IPS DF 6.9 (cell line): ENCODE measurements around the gene ING1.

Experiments
- DNase-seq: peaks from one replicate; pipeline ENCODE4 v3.0.0-alpha.2; 2013; ENCODE audit warnings: low read depth, low spot score
- H3K27ac ChIP-seq: one replicate; pipeline ENCODE4 v1.5.1; 2013; ENCODE audit warnings: low read length, control low read depth
- H3K27me3 ChIP-seq: 2 replicates; pipeline ENCODE4 v1.6.1; 2013; ENCODE audit warnings: mild to moderate bottlenecking, low read length; ENCODE audit not compliant: control insufficient read depth, insufficient read depth
- H3K36me3 ChIP-seq: 2 replicates; pipeline ENCODE4 v1.6.1; 2013; ENCODE audit warnings: low read length; ENCODE audit not compliant: control insufficient read depth, insufficient read depth
- H3K4me1 ChIP-seq: 2 replicates; pipeline ENCODE4 v1.6.1; 2013; ENCODE audit warnings: low read length; ENCODE audit not compliant: control insufficient read depth, insufficient read depth
- H3K4me3 ChIP-seq: 2 replicates; pipeline ENCODE4 v1.5.1; 2013; ENCODE audit warnings: mild to moderate bottlenecking, low read length
- H3K9me3 ChIP-seq: 2 replicates; pipeline ENCODE4 v1.6.1; 2013; ENCODE audit warnings: low read length, inconsistent platforms; ENCODE audit not compliant: control insufficient read depth, insufficient read depth
- WGBS: extraction: QIAGEN DNeasy Blood & Tissue Kit; methylation state at CpG from one replicate; pipeline ENCODE4 v1.1.7; 2013; ENCODE audit warnings: mixed read lengths, missing lambda C conversion rate; ENCODE audit not compliant: insufficient read length, insufficient coverage; 5-methylcytosine and 5-hydroxymethylcytosine counted together

ING1 gene

GRCh38 chr13:110771194-110771593 lies 57.7 kb downstream of the ING1 start:
- WGBS, result no CpG with 5 or more reads among the region's 9 CpGs
- no peak overlapping the region for H3K4me3 ChIP-seq

GRCh38 chr13:110772091-110772984 lies 58.8 kb downstream of the ING1 start:
- Histone ChIP-seq H3K27me3 (no peaks in the 10 kb centered on the region), H3K9me3 (no peaks in the 10 kb centered on the region), H3K36me3 (no peaks in the 10 kb centered on the region), H3K4me3 (no peak overlapping the region), H3K4me1 (0 out of 2 replicates have a peak, but pooled peaks cover 1% of the 10 kb centered on the region), H3K27ac (no peak overlapping the region)
- no CpG with 5 or more reads among the region's 13 CpGs for WGBS
- no peak for DNase-seq

More at GRCh38 chr13:110771194-110771593, 57.7 kb downstream of the ING1 start:
- no peaks in the 10 kb centered on the region for H3K36me3 ChIP-seq
- no peak overlapping the region for H3K27ac ChIP-seq
- H3K27me3 ChIP-seq, result no peaks in the 10 kb centered on the region
- DNase-seq, result no peak
- H3K4me1 ChIP-seq, result 0 out of 2 replicates have a peak, but pooled peaks cover 1% of the 10 kb centered on the region
- no peaks in the 10 kb centered on the region for H3K9me3 ChIP-seq
